GM19452 (cell line): ENCODE data around the gene KIF23.
"Not testable (repeated sequence)": the region's sequence is repeated elsewhere in the genome, so short reads cannot be mapped to it uniquely, and the experiment has no call there.

ENCODE experiments used
- ATAC-seq: cut with Tn5 transposase; IDR thresholded peaks from one replicate; pipeline ENCODE4 v1.9.1; 2021; ENCODE audit not compliant: unreplicated experiment

KIF23 gene

DNA sequence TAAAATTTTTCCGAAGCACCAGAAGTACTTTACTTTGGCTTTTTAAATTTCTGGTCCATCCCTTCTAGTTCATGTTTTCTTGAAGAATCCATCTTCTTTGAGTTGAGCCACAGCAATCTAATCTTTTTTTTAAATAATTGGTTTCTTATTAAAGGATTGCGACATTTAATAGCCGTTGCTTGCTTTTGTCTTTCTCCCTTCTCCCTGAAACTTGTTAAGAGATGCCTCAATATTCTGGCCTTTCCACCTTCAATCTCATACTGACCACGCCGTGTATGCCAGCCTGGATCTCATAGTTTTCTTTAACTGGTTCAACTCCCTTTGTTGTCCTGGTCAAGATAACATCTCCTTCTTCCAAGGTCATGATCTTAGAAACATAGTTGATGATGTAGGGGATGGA lies 20.1 kb downstream of the KIF23 start:
- ATAC-seq, result no peak

GRCh38 chr15:69434679-69435078 lies 20.5 kb downstream of the KIF23 start:
- no peak for ATAC-seq

DNA sequence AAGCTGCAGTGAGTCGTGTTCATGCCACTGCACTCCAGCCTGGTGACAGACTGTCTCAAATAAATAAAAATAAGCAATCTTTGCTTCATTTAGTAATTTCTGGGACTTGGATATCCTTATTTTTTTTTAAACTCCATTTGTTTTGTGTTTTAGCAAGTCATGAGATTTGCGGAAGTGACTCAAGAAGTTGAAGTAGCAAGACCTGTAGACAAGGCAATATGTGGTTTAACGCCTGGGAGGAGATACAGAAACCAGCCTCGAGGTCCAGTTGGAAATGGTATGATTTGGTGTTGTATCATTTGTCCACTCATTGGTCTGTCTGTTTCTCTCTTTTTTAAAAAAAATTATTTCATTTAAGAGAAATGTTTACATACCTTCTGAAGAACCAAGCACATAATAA lies 21.8 kb downstream of the KIF23 start:
- no peak for ATAC-seq

DNA sequence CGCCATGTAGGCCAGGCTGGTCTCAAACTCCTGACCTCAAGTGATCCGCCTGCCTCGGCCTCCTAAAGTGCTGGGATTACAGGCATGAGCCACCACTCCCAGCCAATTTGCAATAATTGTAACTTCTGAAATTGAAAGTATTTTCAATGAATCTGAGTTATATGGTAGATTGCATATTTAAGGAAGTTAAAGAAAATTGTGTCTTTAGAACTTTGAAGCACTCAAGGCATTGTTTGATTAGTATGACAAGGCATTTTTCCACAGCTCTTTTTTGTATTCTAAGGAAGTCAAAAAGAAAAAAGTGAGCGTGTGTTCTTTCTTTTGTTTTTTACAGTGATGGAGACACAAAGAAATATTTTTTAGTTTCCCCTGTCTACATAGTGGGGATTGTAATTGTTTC lies 22.8 kb downstream of the KIF23 start:
- ATAC-seq, result no peak

DNA sequence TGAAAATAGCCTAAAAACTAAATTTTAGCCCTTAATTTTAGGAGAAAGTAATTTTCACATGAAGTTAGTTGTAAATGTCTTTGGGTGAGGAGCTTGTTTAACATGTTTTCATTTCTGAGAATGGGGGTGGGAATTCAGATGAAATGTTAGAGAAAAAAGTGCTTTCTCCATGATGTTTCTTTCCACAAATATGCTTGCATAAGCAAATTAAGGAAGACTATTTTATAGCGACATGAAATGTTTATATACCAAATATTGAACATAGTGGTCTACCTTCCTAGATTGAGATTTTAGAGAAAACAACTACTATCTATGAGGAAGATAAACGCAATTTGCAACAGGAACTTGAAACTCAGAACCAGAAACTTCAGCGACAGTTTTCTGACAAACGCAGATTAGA lies 25.5 kb downstream of the KIF23 start:
- no peak for ATAC-seq

DNA sequence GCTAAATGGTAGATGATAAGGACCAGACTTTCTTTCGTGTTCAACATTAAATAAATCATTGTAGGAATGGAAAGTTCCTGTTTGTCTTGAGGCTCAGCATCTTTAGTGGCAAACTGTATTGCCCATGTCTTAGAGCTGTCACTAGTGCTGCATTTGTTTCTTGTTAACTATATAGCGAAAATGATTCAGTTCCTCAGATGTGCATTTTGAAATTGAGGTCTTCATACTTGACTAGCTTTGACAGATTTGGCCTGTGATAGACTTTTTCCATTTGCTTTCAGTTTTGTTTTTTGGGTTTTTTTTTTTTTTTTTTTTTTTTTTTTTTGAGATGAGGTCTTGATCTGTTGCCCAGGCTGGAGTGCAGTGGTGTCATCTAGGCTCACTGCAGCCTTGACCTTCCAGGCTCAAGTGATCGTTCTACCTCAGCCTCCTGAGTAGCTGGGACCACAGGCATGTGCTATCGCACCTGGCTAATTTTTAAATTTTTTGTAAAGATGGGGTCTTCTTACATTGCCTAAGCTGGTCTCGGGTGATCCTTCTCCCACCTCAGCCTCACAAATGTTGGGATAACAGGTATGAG lies 29.0 kb downstream of the KIF23 start:
- no peak for ATAC-seq

- no peak for ATAC-seq
Observed at GRCh38 chr15:69444686-69445085, 30.5 kb downstream of the KIF23 start.

DNA sequence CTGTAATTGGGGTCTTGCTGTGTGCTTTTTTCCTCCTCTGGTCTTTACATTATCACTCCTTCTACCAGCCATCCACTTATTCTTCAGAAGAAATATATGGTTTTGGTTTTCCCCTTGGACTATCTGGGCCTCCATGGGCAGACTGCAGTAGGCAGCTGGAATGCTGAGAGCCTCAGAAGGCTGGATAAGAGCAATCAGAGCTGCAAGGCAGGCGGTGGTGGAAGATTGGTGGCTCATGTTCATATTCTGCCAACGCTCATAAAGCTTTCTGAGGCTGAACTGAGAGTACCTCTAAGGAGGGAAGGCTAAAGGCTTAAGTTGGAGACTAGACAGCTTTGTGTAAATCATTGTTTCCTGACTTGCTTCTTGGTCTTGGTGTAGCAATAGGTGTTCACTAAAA lies 32.8 kb downstream of the KIF23 start:
- no peak for ATAC-seq

GRCh38 chr15:69450221-69450620 lies 36.1 kb downstream of the KIF23 start:
- ATAC-seq, result not testable (repeated sequence)

DNA sequence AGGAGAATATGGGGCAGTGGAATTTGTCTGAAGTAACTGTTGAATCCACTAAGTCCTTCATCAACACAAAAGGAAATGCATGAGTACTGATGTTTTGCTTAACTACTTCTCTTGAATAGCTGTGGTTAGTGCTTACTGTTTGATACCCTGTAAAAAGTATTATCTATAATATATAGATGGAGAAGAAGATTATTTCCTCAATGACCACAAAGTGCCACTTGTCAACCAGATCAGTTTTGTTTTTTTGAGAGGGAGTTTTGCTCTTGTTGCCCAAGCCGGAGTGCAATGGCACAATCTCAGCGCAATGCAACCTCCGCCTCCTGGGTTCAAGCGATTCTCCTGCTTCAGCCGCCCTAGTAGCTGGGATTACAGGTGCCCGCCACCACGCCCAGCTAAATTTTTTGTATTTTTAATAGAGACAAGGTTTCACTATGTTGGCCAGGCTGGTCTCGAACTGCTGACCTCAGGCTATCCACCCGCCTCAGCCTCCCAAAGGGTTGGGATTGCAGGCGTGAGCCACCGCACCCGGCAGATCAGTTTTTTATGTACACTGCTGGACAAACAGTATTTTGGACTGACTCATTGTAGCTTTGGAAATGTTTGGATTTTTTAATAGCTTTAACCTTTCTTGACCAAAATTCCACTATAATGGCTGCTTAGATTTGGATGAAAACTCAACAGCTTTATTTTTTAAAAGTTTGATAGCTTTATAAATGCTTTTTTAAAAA lies 37.0 kb downstream of the KIF23 start:
- ATAC-seq, result no peak

- peak; percentile 27 for ATAC-seq
Observed at GRCh38 chr15:69451951-69452691, 38.0 kb downstream of the KIF23 start.

DNA sequence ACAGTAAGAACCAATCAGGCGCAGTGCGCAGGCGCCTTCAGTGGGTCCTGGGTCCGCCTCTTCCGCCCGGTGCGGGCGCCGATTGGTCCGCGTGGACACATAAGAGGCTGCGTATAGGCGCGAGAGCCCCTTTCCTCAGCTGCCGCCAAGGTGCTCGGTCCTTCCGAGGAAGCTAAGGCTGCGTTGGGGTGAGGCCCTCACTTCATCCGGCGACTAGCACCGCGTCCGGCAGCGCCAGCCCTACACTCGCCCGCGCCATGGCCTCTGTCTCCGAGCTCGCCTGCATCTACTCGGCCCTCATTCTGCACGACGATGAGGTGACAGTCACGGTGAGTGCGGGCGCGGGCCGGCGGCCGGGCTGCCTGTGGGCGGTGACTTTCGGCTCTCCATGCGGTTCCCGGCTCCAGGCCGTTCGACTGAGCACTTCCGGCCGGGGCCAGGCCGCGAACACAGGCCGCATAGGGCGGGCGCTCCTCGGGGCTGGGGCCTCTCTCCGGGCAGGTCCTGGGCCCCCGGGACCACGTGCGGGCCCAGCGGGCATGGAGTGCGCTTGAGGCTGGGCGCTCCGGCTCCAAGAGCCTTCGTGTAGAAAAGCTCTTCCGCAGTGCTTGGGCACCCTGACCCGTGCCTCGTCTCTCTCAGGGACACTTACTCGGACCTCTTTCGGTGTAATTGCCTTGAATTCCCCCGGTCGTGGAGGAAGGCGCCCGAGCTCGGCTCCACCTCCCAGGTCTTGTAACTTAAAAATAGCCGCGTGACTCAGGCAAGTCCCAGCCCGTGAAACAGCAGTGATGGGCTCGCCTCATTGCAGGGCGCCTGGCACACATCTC lies 38.8 kb downstream of the KIF23 start, which contains the start of gene RPLP1:
Gene RPLP1, plus strand, starts transcription at position 127 of the 830 bp plus-strand sequence. Its CDS starts 131 bp downstream, at position 258.
- peak; percentile 82 for ATAC-seq

- no peak for ATAC-seq
Observed at GRCh38 chr15:69454953-69455352, 40.8 kb downstream of the KIF23 start.

GRCh38 chr15:69456208-69457166 lies 42.3 kb downstream of the KIF23 start:
- no peak for ATAC-seq

GRCh38 chr15:69457304-69458280 lies 43.4 kb downstream of the KIF23 start:
- no peak for ATAC-seq

GRCh38 chr15:69459066-69459465 lies 44.9 kb downstream of the KIF23 start:
- no peak for ATAC-seq

DNA sequence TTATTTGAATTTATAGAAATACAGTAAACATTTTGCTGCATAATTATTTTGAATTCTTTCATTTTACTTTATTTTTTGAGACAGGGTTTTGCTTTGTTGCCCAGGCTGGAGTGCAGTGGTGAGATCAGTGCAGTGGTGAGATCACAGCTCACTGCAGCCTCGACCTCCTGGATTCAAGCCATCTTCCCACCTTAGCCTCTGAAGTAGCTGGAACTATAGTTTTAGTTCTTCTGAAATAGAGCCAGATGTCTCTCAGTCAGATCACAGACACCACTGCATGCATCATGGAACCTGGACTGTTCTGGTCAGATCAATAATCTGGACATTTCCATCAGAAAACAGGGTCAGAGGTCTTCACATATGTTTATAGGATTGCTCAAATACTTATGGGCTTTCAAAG lies 46.3 kb downstream of the KIF23 start:
- ATAC-seq, result no peak

DNA sequence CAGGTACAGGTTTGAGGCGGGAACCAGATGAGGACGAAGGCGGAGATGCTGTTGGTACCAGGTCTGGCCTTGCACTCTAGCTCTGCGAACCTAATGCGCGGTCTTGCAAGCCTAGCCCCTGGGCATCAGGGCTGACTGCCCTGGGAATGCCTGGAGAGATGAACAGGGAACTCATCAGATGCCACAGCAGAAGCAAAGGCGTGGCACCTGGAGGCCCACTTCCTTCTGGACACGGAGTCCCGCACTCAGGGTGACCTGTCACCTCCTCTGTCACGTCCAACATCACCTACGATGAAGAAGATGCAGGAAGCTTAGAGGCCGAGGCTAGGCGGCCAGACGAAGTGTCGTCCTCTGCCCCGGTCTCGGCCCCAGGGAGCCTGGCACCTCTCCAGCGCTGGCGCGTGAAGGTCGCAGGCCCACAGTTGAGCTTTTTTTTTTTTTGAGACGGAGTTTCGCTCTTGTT lies 47.9 kb downstream of the KIF23 start:
- ATAC-seq, result peak; percentile 17
